Gastrocnemius medialis (tissue), 4 donors: ENCODE measurements around the gene PROC. TPM values are rescaled to one million over a fixed set of nuclear protein-coding genes. Genes with fewer than 3 reads are reported as not detected.
A peak's percentile ranks its signal among the peaks of the same experiment; 100 is the strongest.

Experiments used
- ATAC-seq, 2 donors: fragments of 150-250 bp; one replicate each; pipeline ENCODE4 v1.9.1; 2016
- DNase-seq, 2 donors: peaks; one replicate each; pipeline ENCODE4 v3.0.0-alpha.2; 2019
- H3K27ac ChIP-seq, 4 donors: fragments of 200-600 bp; sonication (generic); 1 replicate in 1 of 4; 2 replicates in 3 of 4; pipeline ENCODE4 v1.5.1; 2016 to 2018; ENCODE audit warnings: mild to moderate bottlenecking in 2 of 4, moderate library complexity in 1 of 4
- H3K27me3 ChIP-seq, 3 donors: fragments of 200-600 bp; sonication (generic) in 2 of 3; 1 replicate in 1 of 3; 2 replicates in 2 of 3; pipeline versions ENCODE4 v1.5.1 to v1.6.0; 2016 to 2019; ENCODE audit warnings: mild to moderate bottlenecking in 1 of 3, moderate library complexity in 1 of 3
- H3K36me3 ChIP-seq, 2 donors: fragments of 200-600 bp; sonication (generic) in 1 of 2; one replicate each; pipeline ENCODE4 v1.5.1; 2017 to 2018
- H3K4me1 ChIP-seq, 2 donors: fragments of 200-600 bp; sonication (generic) in 1 of 2; one replicate each; pipeline ENCODE4 v1.5.1; 2016 to 2017; ENCODE audit warnings: mild to moderate bottlenecking in 2 of 2
- H3K4me3 ChIP-seq, 4 donors: fragments of 200-600 bp; sonication (generic) in 3 of 4; 1 replicate in 1 of 4; 2 replicates in 3 of 4; pipeline ENCODE4 v1.5.1; 2016 to 2019; ENCODE audit warnings: mild to moderate bottlenecking in 2 of 4
- H3K9me3 ChIP-seq, 3 donors: fragments of 200-600 bp; sonication (generic) in 2 of 3; 1 replicate in 1 of 3; 2 replicates in 2 of 3; pipeline ENCODE4 v1.5.1; 2016 to 2019
- CTCF ChIP-seq, 5 experiments: fragments of 450-650 bp in 3 of 5; fragments of 200-600 bp in 2 of 5; sonication (generic) in 2 of 5; IDR thresholded peaks in 4 of 5; conservative IDR thresholded peaks in 1 of 5; 1 replicate in 4 of 5; 2 replicates in 1 of 5; pipeline ENCODE4 v1.5.1; 2016 to 2019; ENCODE audit warnings: antibody characterized with exemption in 5 of 5, mild to moderate bottlenecking in 3 of 5, moderate library complexity in 3 of 5
- POLR2A ChIP-seq, 2 donors: fragments of 450-650 bp; IDR thresholded peaks; one replicate each; pipeline ENCODE4 v1.6.1; 2017; ENCODE audit warnings: antibody characterized with exemption in 2 of 2, mild to moderate bottlenecking in 2 of 2, moderate library complexity in 2 of 2
- in situ Hi-C, 4 donors: fragments of 200-750 bp; cut with MboI; loops; one replicate each; pipeline versions ENCODE4 v1.15.0 to v1.8.0; 2017; ENCODE audit warnings: low sequenced_read_pairs in 4 of 4
- intact Hi-C: fragments of 100-400 bp; cut with DNase I; formaldehyde crosslinking; loops from one replicate; pipeline ENCODE4 v1.15.1; 2023; ENCODE audit warnings: low total_unique reads
- total RNA-seq, 4 donors: library from RNA; depleted of rRNA; stranded (reverse); fragments of >200 nt; gene quantifications; one replicate each; pipeline versions ENCODE4 v1.1.0 to v1.2.3, GENCODE V29; 2016

PROC gene
- total RNA-seq, 4 donors from 2014 or later, result 0.29 to 0.58 TPM; not detected in 2

GRCh38 chr2:127386764-127387654 lies 31.2 kb upstream of the PROC start:
- Histone ChIP-seq H3K4me1 (peaks cover 42 to 49% of the 10 kb centered on the region in 2 donors), H3K9me3 (no peaks in the 10 kb centered on the region), H3K27me3 (no peaks in the 10 kb centered on the region), H3K27ac (peak overlapping the region; percentile 99 to 100 (median 100)), H3K4me3 (peak overlapping the region; percentile 77 to 97 (median 94)), H3K36me3 (no peaks in the 10 kb centered on the region)
- in situ Hi-C loops (loop anchor here in 1 of 4 donors (25.0 kb wide), 1 partner anchor 300 kb away; no protein-coding TSS in a partner anchor), intact Hi-C loops (loop anchor here (5.0 to 10.0 kb wide), 3 partner anchors 140 to 322 kb away; partner anchors contain the start of genes IWS1 and SFT2D3)
- ATAC-seq, result peak; percentile 62 to 70
- peak; percentile 70 to 81 for DNase-seq
- TF ChIP-seq CTCF (IDR thresholded peaks at IDR 0.05 in 4 of 5, conservative IDR thresholded peaks at IDR 0.05 in 1 of 5), result no peak
- TF ChIP-seq POLR2A (IDR thresholded peaks at IDR 0.05), result no peak

GRCh38 chr2:127387655-127388422 lies 30.4 kb upstream of the PROC start, which contains the start of gene MAP3K2:
MAP3K2 (minus strand) TSS chr2:127387975; CDS start chr2:127343129, 44,846 bp downstream.
- Histone ChIP-seq H3K27ac (peak within 1 kb of the TSS; percentile 99 to 100 (median 100)), H3K27me3 (no peaks in the 10 kb centered on the region), H3K9me3 (no peaks in the 10 kb centered on the region), H3K4me3 (peak within 1 kb of the TSS; percentile 77 to 97 (median 94)), H3K4me1 (peaks cover 35 to 40% of the 10 kb centered on the region in 2 donors), H3K36me3 (no peaks in the 10 kb centered on the region)
- TF ChIP-seq POLR2A (IDR thresholded peaks at IDR 0.05) (peak; percentile 97 to 99), CTCF (IDR thresholded peaks at IDR 0.05 in 4 of 5, conservative IDR thresholded peaks at IDR 0.05 in 1 of 5) (peak in 1 of 5 experiments; percentile 11)
- peak; percentile 82 to 84 for ATAC-seq
- peak; percentile 94 to 98 for DNase-seq
- intact Hi-C loops (loop anchor here (1.0 to 10.0 kb wide), 5 partner anchors 19 to 323 kb away; partner anchors contain the start of genes IWS1 and SFT2D3), in situ Hi-C loops (loop anchor here in 1 of 4 donors (25.0 kb wide), 1 partner anchor 301 kb away; no protein-coding TSS in a partner anchor)

- ATAC-seq, result peak; percentile 1 to 3
- no peaks in the 10 kb centered on the region for H3K27me3 ChIP-seq
- peaks cover 28 to 33% of the 10 kb centered on the region in 2 donors for H3K4me1 ChIP-seq
- H3K36me3 ChIP-seq, result no peaks in the 10 kb centered on the region
- no peak for TF ChIP-seq POLR2A (IDR thresholded peaks at IDR 0.05)
- no peak for TF ChIP-seq CTCF (IDR thresholded peaks at IDR 0.05 in 4 of 5, conservative IDR thresholded peaks at IDR 0.05 in 1 of 5)
- no peaks in the 10 kb centered on the region for H3K9me3 ChIP-seq
- intact Hi-C loops, result loop anchor here (1.0 to 10.0 kb wide), 5 partner anchors 19 to 324 kb away; partner anchors contain the start of genes IWS1 and SFT2D3
- no peak for DNase-seq
- H3K4me3 ChIP-seq, result peak overlapping the region; percentile 14 to 77 (median 46)
- in situ Hi-C loops, result loop anchor here in 1 of 4 donors (25.0 kb wide), 1 partner anchor 301 kb away; no protein-coding TSS in a partner anchor
- peak overlapping the region; percentile 81 to 100 (median 98) for H3K27ac ChIP-seq
These were observed 29.6 kb upstream of the PROC start for GRCh38 chr2:127388423-127389164.
